NCI-H526 (cell line): Measurements from ENCODE around the gene SBDS.
A peak's percentile ranks its signal among the peaks of the same experiment; 100 is the strongest.
"Not testable (repeated sequence)": the region's sequence is repeated elsewhere in the genome, so short reads cannot be mapped to it uniquely, and the experiment has no call there.

Experiments used
- DNase-seq, 2 experiments: peaks; one replicate each; lab custom pipeline; 2025; lab: John Stamatoyannopoulos, UW

Gene SBDS

GRCh38 chr7:66994691-66995049 is 716 bp downstream of the SBDS start:
- peak; percentile 38 to 57 for DNase-seq

- DNase-seq, result not testable (repeated sequence)
These were observed 1.3 kb downstream of the SBDS start for GRCh38 chr7:66994051-66994450.

GRCh38 chr7:66989552-66989951 is 5.8 kb downstream of the SBDS start:
- not testable (repeated sequence) for DNase-seq

GRCh38 chr7:66980336-66980735 is 15.1 kb downstream of the SBDS start:
- not testable (repeated sequence) for DNase-seq

GRCh38 chr7:66979013-66979412 is 16.4 kb downstream of the SBDS start:
- DNase-seq, result not testable (repeated sequence)

GRCh38 chr7:66978312-66978711 is 17.1 kb downstream of the SBDS start:
- DNase-seq, result not testable (repeated sequence)

- no peak for DNase-seq
These were observed 20.3 kb downstream of the SBDS start for GRCh38 chr7:66974986-66975590.

- no peak for DNase-seq
These were observed 25.1 kb downstream of the SBDS start for GRCh38 chr7:66970310-66970709.

- not testable (repeated sequence) for DNase-seq
These were observed 26.4 kb downstream of the SBDS start for GRCh38 chr7:66969001-66969400.

GRCh38 chr7:66967029-66967428 is 28.4 kb downstream of the SBDS start:
- no peak for DNase-seq

GRCh38 chr7:66964411-66964810 is 31.0 kb downstream of the SBDS start:
- no peak for DNase-seq

- DNase-seq, result no peak
These were observed 34.3 kb downstream of the SBDS start for GRCh38 chr7:66961096-66961495.

- DNase-seq, result no peak
These were observed 35.2 kb downstream of the SBDS start for GRCh38 chr7:66960192-66960591.

- peak in 1 of 2 experiments; percentile 2 for DNase-seq
These were observed 36.6 kb downstream of the SBDS start for GRCh38 chr7:66958538-66959350.

GRCh38 chr7:66957595-66958290 is 37.6 kb downstream of the SBDS start:
- no peak for DNase-seq

GRCh38 chr7:66953044-66953427 is 42.4 kb downstream of the SBDS start:
- no peak for DNase-seq

- no peak for DNase-seq
These were observed 42.9 kb downstream of the SBDS start for GRCh38 chr7:66952343-66953043.

GRCh38 chr7:66950763-66951162 is 44.6 kb downstream of the SBDS start:
- no peak for DNase-seq

- no peak for DNase-seq
These were observed 45.1 kb downstream of the SBDS start for GRCh38 chr7:66950311-66950710.

- no peak for DNase-seq
These were observed 46.8 kb downstream of the SBDS start for GRCh38 chr7:66948480-66949109.

GRCh38 chr7:66946545-66946944 is 48.8 kb downstream of the SBDS start:
- no peak for DNase-seq

- DNase-seq, result no peak
These were observed 56.1 kb downstream of the SBDS start for GRCh38 chr7:66939325-66939724.
